Glutamatergic neuron (in vitro differentiated cells): Measurements from ENCODE around the gene AGPAT2. TPM values are rescaled to one million over a fixed set of nuclear protein-coding genes. Genes with fewer than 3 reads are reported as not detected.

Source experiments
- DNase-seq: peaks from one replicate; pipeline ENCODE4 v3.0.0; 2022
- H3K27ac Mint-ChIP-seq: one replicate; pipeline ENCODE4 v1.8.0; 2020; ENCODE audit warnings: mild to moderate bottlenecking, mixed read lengths, inconsistent platforms; ENCODE audit not compliant: unreplicated experiment
- H3K27me3 Mint-ChIP-seq: one replicate; pipeline ENCODE4 v1.8.0; 2020; ENCODE audit warnings: mild to moderate bottlenecking, moderate library complexity, mixed read lengths, inconsistent platforms; ENCODE audit not compliant: unreplicated experiment
- H3K36me3 Mint-ChIP-seq: one replicate; pipeline ENCODE4 v1.8.0; 2020; ENCODE audit warnings: mild to moderate bottlenecking, mixed read lengths, inconsistent platforms; ENCODE audit not compliant: unreplicated experiment
- H3K4me1 Mint-ChIP-seq: one replicate; pipeline ENCODE4 v1.8.0; 2020; ENCODE audit warnings: mild to moderate bottlenecking, low read depth, mixed read lengths, inconsistent platforms; ENCODE audit not compliant: unreplicated experiment
- H3K4me3 Mint-ChIP-seq: one replicate; pipeline ENCODE4 v1.8.0; 2020; ENCODE audit warnings: mild to moderate bottlenecking, mixed read lengths, inconsistent platforms; ENCODE audit not compliant: unreplicated experiment
- H3K9me3 Mint-ChIP-seq: one replicate; pipeline ENCODE4 v1.8.0; 2020; ENCODE audit warnings: mild to moderate bottlenecking, moderate library complexity, mixed read lengths, inconsistent platforms; ENCODE audit not compliant: unreplicated experiment
- CTCF ChIP-seq: fragments of 200-600 bp; sonication (generic); IDR thresholded peaks from one replicate; pipeline ENCODE4 v1.5.0; 2021; ENCODE audit not compliant: partially characterized antibody, unreplicated experiment
- total RNA-seq: library from RNA; stranded (reverse); fragmentation: NEBNext Ultra II Directional; extraction: Animal tissue kit (Norgen Biotek cat#: 25700); gene quantifications from one replicate; pipeline ENCODE4 v1.2.1, GENCODE V29; 2021; ENCODE audit not compliant: unreplicated experiment

The AGPAT2 gene
- total RNA-seq, 1 donor from 2014 or later: 72.8 TPM

- H3K27me3 Mint-ChIP-seq: no peaks in the 10 kb centered on the region
- no peaks in the 10 kb centered on the region for H3K36me3 Mint-ChIP-seq
- H3K9me3 Mint-ChIP-seq: peaks cover 4% of the 10 kb centered on the region
- no peak for TF ChIP-seq CTCF
- DNase-seq: no peak
- no peak overlapping the region for H3K4me3 Mint-ChIP-seq
- no peak overlapping the region for H3K27ac Mint-ChIP-seq
- H3K4me1 Mint-ChIP-seq: no peaks in the 10 kb centered on the region
Observed at GRCh38 chr9:136669791-136670464, 17.3 kb downstream of the AGPAT2 start.

- Mint-ChIP-seq H3K9me3 (peaks cover 4% of the 10 kb centered on the region), H3K27me3 (no peaks in the 10 kb centered on the region), H3K36me3 (no peaks in the 10 kb centered on the region), H3K27ac (no peak overlapping the region), H3K4me3 (no peak overlapping the region), H3K4me1 (no peaks in the 10 kb centered on the region)
- TF ChIP-seq CTCF: no peak
- no peak for DNase-seq
Observed at GRCh38 chr9:136668983-136669790, 18.1 kb downstream of the AGPAT2 start.

- DNase-seq: no peak
- TF ChIP-seq CTCF: no peak
- Mint-ChIP-seq H3K27ac (no peak overlapping the region), H3K36me3 (no peaks in the 10 kb centered on the region), H3K4me3 (no peak overlapping the region), H3K9me3 (peaks cover 4% of the 10 kb centered on the region), H3K27me3 (no peaks in the 10 kb centered on the region), H3K4me1 (no peaks in the 10 kb centered on the region)
Observed at GRCh38 chr9:136667940-136668760, 19.1 kb downstream of the AGPAT2 start.

- no peak for DNase-seq
- Mint-ChIP-seq H3K4me1 (no peaks in the 10 kb centered on the region), H3K36me3 (no peaks in the 10 kb centered on the region), H3K4me3 (no peak overlapping the region), H3K27me3 (no peaks in the 10 kb centered on the region), H3K9me3 (peaks cover 2% of the 10 kb centered on the region), H3K27ac (no peak overlapping the region)
- TF ChIP-seq CTCF: no peak
Observed at GRCh38 chr9:136667214-136667939, 19.9 kb downstream of the AGPAT2 start.
